Stimulated activated effector memory CD8-positive, alpha-beta T cell treated with anti-CD3 and anti-CD28 coated beads, Interleukin-12 subunit alpha, Interleukin-12 subunit beta, amount 100 ng/mL, for 72 hours (primary cell): ENCODE measurements around the gene SLC16A3.

Experiments
- ATAC-seq: fragments of 150-1000 bp; cut with Tn5 transposase; 2 replicates; pipeline ENCODE4 v1.10.0; 2021
- DNase-seq, 2 donors: peaks; one replicate each; pipeline ENCODE4 v3.0.0; 2021 to 2022; ENCODE audit warnings: low spot score in 2 of 2
- H3K27ac Mint-ChIP-seq: one replicate; pipeline ENCODE4 v1.8.0; 2022; ENCODE audit warnings: mild to moderate bottlenecking, mixed read lengths
- H3K36me3 Mint-ChIP-seq: one replicate; pipeline ENCODE4 v1.8.0; 2022; ENCODE audit warnings: mild to moderate bottlenecking, mixed read lengths
- H3K4me1 Mint-ChIP-seq: one replicate; pipeline ENCODE4 v1.8.0; 2022; ENCODE audit warnings: mixed read lengths
- H3K4me3 Mint-ChIP-seq: one replicate; pipeline ENCODE4 v1.8.0; 2022; ENCODE audit warnings: mild to moderate bottlenecking, mixed read lengths
- H3K9me3 Mint-ChIP-seq: one replicate; pipeline ENCODE4 v1.8.0; 2022; ENCODE audit warnings: mixed read lengths

SLC16A3 gene

GRCh38 chr17:82215095-82215971 is 13.5 kb upstream of the SLC16A3 start:
- peak overlapping the region; percentile 94 for H3K27ac Mint-ChIP-seq
- no peaks in the 10 kb centered on the region for H3K9me3 Mint-ChIP-seq
- no peak for DNase-seq
- H3K4me3 Mint-ChIP-seq: peak overlapping the region; percentile 73
- H3K36me3 Mint-ChIP-seq: peaks cover 29% of the 10 kb centered on the region
- peaks cover 40% of the 10 kb centered on the region for H3K4me1 Mint-ChIP-seq
- no peak for ATAC-seq

DNA sequence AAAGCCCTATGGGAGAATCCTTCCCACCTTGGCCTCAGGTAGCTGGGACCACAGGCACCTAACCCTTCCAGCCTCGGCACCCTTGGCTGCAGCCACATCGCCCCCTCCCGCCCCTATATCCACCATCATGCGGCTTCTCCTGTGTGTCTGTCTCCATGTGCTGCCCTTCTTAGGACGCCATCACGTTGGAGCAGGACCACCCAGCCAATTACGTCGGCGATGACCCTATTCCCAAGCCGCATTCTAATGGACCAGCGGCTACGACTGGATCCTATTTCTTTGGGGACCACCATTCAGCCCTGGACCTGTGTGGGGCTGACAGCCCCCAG is 12.9 kb upstream of the SLC16A3 start:
- peaks cover 40% of the 10 kb centered on the region for H3K4me1 Mint-ChIP-seq
- H3K4me3 Mint-ChIP-seq: peak overlapping the region; percentile 69
- peaks cover 29% of the 10 kb centered on the region for H3K36me3 Mint-ChIP-seq
- H3K9me3 Mint-ChIP-seq: no peaks in the 10 kb centered on the region
- no peak for ATAC-seq
- H3K27ac Mint-ChIP-seq: peak overlapping the region; percentile 94
- no peak for DNase-seq

GRCh38 chr17:82216301-82217119 is 12.3 kb upstream of the SLC16A3 start:
- DNase-seq: peak in 1 of 2 donors; percentile 81
- Mint-ChIP-seq H3K4me1 (peaks cover 40% of the 10 kb centered on the region), H3K4me3 (peak overlapping the region; percentile 69), H3K27ac (peak overlapping the region; percentile 94), H3K36me3 (peaks cover 29% of the 10 kb centered on the region), H3K9me3 (no peaks in the 10 kb centered on the region)
- ATAC-seq: peak; percentile 75

- peak overlapping the region; percentile 94 for H3K27ac Mint-ChIP-seq
Measured at GRCh38 chr17:82217120-82217529, 11.7 kb upstream of the SLC16A3 start.

GRCh38 chr17:82217530-82218204 is 11.2 kb upstream of the SLC16A3 start:
- Mint-ChIP-seq H3K4me1 (peaks cover 40% of the 10 kb centered on the region), H3K27ac (peak overlapping the region; percentile 94), H3K4me3 (peak overlapping the region; percentile 69), H3K36me3 (peaks cover 29% of the 10 kb centered on the region), H3K9me3 (no peaks in the 10 kb centered on the region)
- ATAC-seq: no peak
- no peak for DNase-seq

More at GRCh38 chr17:82217120-82217529, 11.7 kb upstream of the SLC16A3 start:
- H3K9me3 Mint-ChIP-seq: no peaks in the 10 kb centered on the region
- peak overlapping the region; percentile 69 for H3K4me3 Mint-ChIP-seq
- DNase-seq: no peak
- H3K36me3 Mint-ChIP-seq: peaks cover 29% of the 10 kb centered on the region
- ATAC-seq: no peak
- peaks cover 40% of the 10 kb centered on the region for H3K4me1 Mint-ChIP-seq

GRCh38 chr17:82218349-82219075 is 10.3 kb upstream of the SLC16A3 start:
- Mint-ChIP-seq H3K4me1 (peaks cover 38% of the 10 kb centered on the region), H3K4me3 (no peak overlapping the region), H3K36me3 (peaks cover 26% of the 10 kb centered on the region), H3K9me3 (no peaks in the 10 kb centered on the region), H3K27ac (no peak overlapping the region)
- DNase-seq (no peak), ATAC-seq (no peak)

- no peak overlapping the region for H3K27ac Mint-ChIP-seq
- H3K4me3 Mint-ChIP-seq: no peak overlapping the region
- H3K36me3 Mint-ChIP-seq: peaks cover 20% of the 10 kb centered on the region
- DNase-seq (no peak), ATAC-seq (no peak)
- peaks cover 36% of the 10 kb centered on the region for H3K4me1 Mint-ChIP-seq
- H3K9me3 Mint-ChIP-seq: no peaks in the 10 kb centered on the region
Measured at GRCh38 chr17:82219083-82219482, 9.8 kb upstream of the SLC16A3 start.

- H3K4me1 Mint-ChIP-seq: peaks cover 27% of the 10 kb centered on the region
- no peak overlapping the region for H3K27ac Mint-ChIP-seq
- H3K9me3 Mint-ChIP-seq: no peaks in the 10 kb centered on the region
- DNase-seq (no peak), ATAC-seq (no peak)
- H3K36me3 Mint-ChIP-seq: peaks cover 11% of the 10 kb centered on the region
- H3K4me3 Mint-ChIP-seq: no peak overlapping the region
Measured at GRCh38 chr17:82219753-82220709, 8.8 kb upstream of the SLC16A3 start.

- DNase-seq: no peak
- Mint-ChIP-seq H3K4me1 (peaks cover 16% of the 10 kb centered on the region), H3K27ac (no peak overlapping the region), H3K9me3 (no peaks in the 10 kb centered on the region), H3K36me3 (no peaks in the 10 kb centered on the region), H3K4me3 (no peak overlapping the region)
- ATAC-seq: no peak
Measured at GRCh38 chr17:82221341-82221902, 7.4 kb upstream of the SLC16A3 start.

DNA sequence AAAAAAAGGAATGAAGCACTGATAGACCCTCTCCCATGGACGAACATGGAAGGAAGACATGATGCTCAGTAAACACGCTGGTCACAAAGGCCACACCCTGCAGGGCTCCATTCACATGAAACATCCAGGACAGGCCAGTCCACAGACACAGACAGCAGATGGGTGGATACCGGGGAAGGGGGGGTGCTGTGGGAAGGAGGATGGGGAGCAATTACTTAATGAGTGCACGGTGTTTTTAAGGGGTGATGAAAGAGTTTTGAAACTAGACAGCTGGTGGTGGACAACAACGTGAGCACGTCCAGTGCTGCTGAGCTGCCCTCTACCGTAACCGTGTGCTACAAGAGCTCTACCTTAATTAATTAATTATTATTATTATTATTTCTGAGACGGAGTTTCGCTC is 6.0 kb upstream of the SLC16A3 start:
- Mint-ChIP-seq H3K4me3 (no peak overlapping the region), H3K4me1 (peaks cover 15% of the 10 kb centered on the region), H3K9me3 (no peaks in the 10 kb centered on the region), H3K27ac (no peak overlapping the region), H3K36me3 (peaks cover 1% of the 10 kb centered on the region)
- ATAC-seq: no peak
- no peak for DNase-seq

- no peak overlapping the region for H3K27ac Mint-ChIP-seq
- peaks cover 8% of the 10 kb centered on the region for H3K36me3 Mint-ChIP-seq
- no peak for ATAC-seq
- H3K4me1 Mint-ChIP-seq: peaks cover 14% of the 10 kb centered on the region
- H3K9me3 Mint-ChIP-seq: no peaks in the 10 kb centered on the region
- H3K4me3 Mint-ChIP-seq: no peak overlapping the region
- no peak for DNase-seq
Measured at GRCh38 chr17:82223517-82223916, 5.3 kb upstream of the SLC16A3 start.

DNA sequence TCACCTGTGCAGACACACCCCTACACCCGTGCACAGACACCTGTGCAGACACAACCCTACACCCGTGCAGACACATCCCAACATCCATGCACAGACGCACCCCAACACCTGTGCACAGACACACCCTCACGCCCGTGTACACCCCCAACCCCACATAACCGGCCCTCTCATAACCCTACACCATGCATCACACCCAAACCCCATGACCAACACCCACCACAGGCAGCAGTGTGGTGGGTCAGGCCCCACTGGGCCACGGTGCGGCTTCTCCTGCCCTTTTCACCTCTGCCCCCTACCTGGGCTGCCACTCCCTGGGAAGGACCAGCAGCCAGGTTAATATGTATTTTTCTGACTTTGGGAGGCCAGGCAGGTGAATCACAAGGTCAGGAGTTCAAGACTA is 4.2 kb upstream of the SLC16A3 start:
- H3K36me3 Mint-ChIP-seq: peaks cover 16% of the 10 kb centered on the region
- DNase-seq: no peak
- no peaks in the 10 kb centered on the region for H3K9me3 Mint-ChIP-seq
- H3K4me1 Mint-ChIP-seq: peaks cover 9% of the 10 kb centered on the region
- no peak for ATAC-seq
- no peak overlapping the region for H3K4me3 Mint-ChIP-seq
- H3K27ac Mint-ChIP-seq: no peak overlapping the region

DNA sequence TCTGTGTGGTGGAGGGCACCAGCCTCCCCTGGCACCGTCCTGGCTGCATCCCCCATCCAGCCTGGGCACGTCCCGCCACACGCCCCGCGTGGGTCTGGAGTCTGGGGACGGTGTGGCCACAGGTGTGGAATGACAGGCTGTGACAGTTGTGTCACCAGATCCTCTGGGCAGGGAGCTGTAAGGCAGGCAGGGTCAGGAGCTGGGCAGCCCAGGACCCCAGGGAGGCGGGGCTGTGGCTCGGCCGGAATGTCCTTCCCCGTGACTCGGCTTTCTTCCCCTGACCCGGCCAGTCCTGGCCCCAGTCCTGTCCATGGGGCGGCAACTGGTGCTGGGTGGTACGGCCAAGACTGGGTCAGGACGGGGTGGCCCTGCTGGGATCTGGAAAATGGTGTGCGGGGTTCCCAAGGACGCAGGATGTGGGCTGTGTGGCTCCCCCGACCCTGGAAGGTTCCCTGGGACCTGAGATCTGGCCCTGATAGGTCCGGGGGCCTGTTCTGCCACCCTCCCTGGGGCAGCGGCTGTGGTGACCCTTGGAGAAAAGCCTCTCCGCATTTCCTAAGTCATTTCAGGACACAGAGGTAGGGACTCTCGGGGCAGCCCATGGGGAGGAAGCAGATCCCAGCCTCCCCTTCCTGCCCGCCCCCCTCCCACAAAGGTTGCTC is 3.3 kb upstream of the SLC16A3 start:
- H3K9me3 Mint-ChIP-seq: no peaks in the 10 kb centered on the region

More for the DNA sequence above, 3.3 kb upstream of the SLC16A3 start:
- Mint-ChIP-seq H3K27ac (no peak overlapping the region), H3K36me3 (peaks cover 25% of the 10 kb centered on the region), H3K4me3 (no peak overlapping the region), H3K4me1 (peaks cover 15% of the 10 kb centered on the region)
- ATAC-seq (no peak), DNase-seq (no peak)
